A549 (cell line): Measurements from ENCODE around the gene KCNIP4.

Experiments used
- CEBPB ChIP-seq, 2 experiments: fragments of >200 bp in 1 of 2; sonication (Bioruptor Twin) in 1 of 2; formaldehyde crosslinking in 1 of 2; IDR thresholded peaks; 2 replicates each; pipeline ENCODE4 v1.6.1; 2012 to 2016
- EP300 ChIP-seq, 2 experiments: fragments of >200 bp; sonication (Bioruptor Twin); formaldehyde crosslinking; IDR thresholded peaks; 2 replicates in 1 of 2; 3 replicates in 1 of 2; pipeline ENCODE4 v1.6.1; 2016 to 2017
- HEYL ChIP-seq: fragments of 250-450 bp; sonication (Bioruptor Pico); IDR thresholded peaks from 2 replicates; pipeline ENCODE4 v1.8.0; 2021; ENCODE audit warnings: mild to moderate bottlenecking, moderate library complexity
- KDM5A ChIP-seq: fragments of 200-600 bp; sonication (generic); IDR thresholded peaks from 2 replicates; pipeline ENCODE4 v1.6.1; 2016; ENCODE audit warnings: antibody characterized with exemption, mild to moderate bottlenecking
- MAFK ChIP-seq: fragments of 450-650 bp; IDR thresholded peaks from 2 replicates; pipeline ENCODE4 v1.6.1; 2014; ENCODE audit not compliant: partially characterized antibody
- MYC ChIP-seq: IDR thresholded peaks from 2 replicates; pipeline ENCODE4 v1.6.1; 2012; ENCODE audit warnings: mild to moderate bottlenecking, inconsistent platforms, low read length, improper control_type of control experiment, borderline replicate concordance
- NFE2L2 ChIP-seq: fragments of 150-350 bp; conservative IDR thresholded peaks from 2 replicates; pipeline ENCODE4 v1.6.1; 2014; ENCODE audit warnings: low read length
- ZNF302 ChIP-seq: fragments of 250-450 bp; sonication (Bioruptor Pico); IDR thresholded peaks from 2 replicates; pipeline ENCODE4 v1.9.0; 2021; ENCODE audit warnings: inconsistent platforms, mild to moderate bottlenecking, moderate library complexity
- TF ChIP-seq, protein P1 (sequence below): fragments of >200 bp; sonication (Bioruptor Twin); formaldehyde crosslinking; IDR thresholded peaks from 3 replicates; pipeline ENCODE4 v1.5.1; 2016

DNA sequence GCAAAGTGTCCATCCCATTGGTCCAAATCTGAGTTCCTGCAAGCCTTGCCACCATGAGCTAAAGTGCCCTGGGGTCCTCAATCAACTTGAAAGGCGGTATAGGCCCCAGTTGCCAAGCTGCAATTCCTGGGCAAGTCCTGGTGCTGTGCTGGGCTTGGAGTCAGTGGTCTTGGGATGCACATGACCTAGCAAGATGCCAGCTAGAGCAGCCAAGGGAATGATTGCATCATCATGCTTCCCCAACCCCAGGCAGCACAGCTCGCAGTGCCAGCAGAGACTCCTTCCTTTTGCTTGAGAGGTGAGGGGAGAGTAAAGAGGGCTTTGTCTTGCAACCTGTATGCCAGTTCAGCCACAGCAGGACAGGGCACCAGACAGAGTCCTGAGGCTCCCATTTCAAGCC, 50.5 kb downstream of the KCNIP4 start:
- TF ChIP-seq NFE2L2 (no peak), HEYL (CRISPR knock-in tag) (no peak), KDM5A (no peak), ZNF302 (CRISPR knock-in tag) (no peak), MYC (no peak), CEBPB (IDR thresholded peaks at IDR 0.05) (no peak), MAFK (no peak), EP300 (IDR thresholded peaks at IDR 0.05) (no peak)
- TF ChIP-seq, protein P1, sequence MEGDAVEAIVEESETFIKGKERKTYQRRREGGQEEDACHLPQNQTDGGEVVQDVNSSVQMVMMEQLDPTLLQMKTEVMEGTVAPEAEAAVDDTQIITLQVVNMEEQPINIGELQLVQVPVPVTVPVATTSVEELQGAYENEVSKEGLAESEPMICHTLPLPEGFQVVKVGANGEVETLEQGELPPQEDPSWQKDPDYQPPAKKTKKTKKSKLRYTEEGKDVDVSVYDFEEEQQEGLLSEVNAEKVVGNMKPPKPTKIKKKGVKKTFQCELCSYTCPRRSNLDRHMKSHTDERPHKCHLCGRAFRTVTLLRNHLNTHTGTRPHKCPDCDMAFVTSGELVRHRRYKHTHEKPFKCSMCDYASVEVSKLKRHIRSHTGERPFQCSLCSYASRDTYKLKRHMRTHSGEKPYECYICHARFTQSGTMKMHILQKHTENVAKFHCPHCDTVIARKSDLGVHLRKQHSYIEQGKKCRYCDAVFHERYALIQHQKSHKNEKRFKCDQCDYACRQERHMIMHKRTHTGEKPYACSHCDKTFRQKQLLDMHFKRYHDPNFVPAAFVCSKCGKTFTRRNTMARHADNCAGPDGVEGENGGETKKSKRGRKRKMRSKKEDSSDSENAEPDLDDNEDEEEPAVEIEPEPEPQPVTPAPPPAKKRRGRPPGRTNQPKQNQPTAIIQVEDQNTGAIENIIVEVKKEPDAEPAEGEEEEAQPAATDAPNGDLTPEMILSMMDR: no peak
